GM23248 (cell line): ENCODE results near the gene CCM2. TPM values are rescaled to one million over a fixed set of nuclear protein-coding genes. Genes with fewer than 3 reads are reported as not detected.
"Not testable (repeated sequence)": the region's sequence is repeated elsewhere in the genome, so short reads cannot be mapped to it uniquely, and the experiment has no call there.

Source experiments
- DNase-seq: peaks from one replicate; pipeline ENCODE4 v3.0.0-alpha.2; 2015
- H2AFZ ChIP-seq: fragments of 200-600 bp; sonication (generic); 2 replicates; pipeline ENCODE4 v1.6.1; 2016; ENCODE audit warnings: antibody characterized with exemption
- H3F3A ChIP-seq: fragments of 200-600 bp; sonication (generic); 2 replicates; pipeline ENCODE4 v1.6.1; 2016; ENCODE audit warnings: mild to moderate bottlenecking, antibody characterized with exemption, mixed run types; ENCODE audit not compliant: insufficient read depth
- H3K27ac ChIP-seq: fragments of 200-600 bp; sonication (generic); 2 replicates; pipeline ENCODE4 v1.5.1; 2016; ENCODE audit warnings: mild to moderate bottlenecking
- H3K27me3 ChIP-seq: fragments of 200-600 bp; sonication (generic); replicated peaks from 2 replicates; pipeline ENCODE4 v1.6.1; 2016; ENCODE audit warnings: mild to moderate bottlenecking; ENCODE audit not compliant: insufficient read depth
- H3K36me3 ChIP-seq: fragments of 200-600 bp; sonication (generic); 2 replicates; pipeline ENCODE4 v1.6.1; 2016; ENCODE audit warnings: low read depth, mild to moderate bottlenecking
- H3K4me1 ChIP-seq: fragments of 200-600 bp; sonication (generic); 2 replicates; pipeline ENCODE4 v1.6.1; 2016; ENCODE audit warnings: mild to moderate bottlenecking; ENCODE audit not compliant: insufficient read depth
- H3K4me2 ChIP-seq: fragments of 200-600 bp; sonication (generic); one replicate; pipeline ENCODE4 v1.6.1; 2016; ENCODE audit warnings: mild to moderate bottlenecking; ENCODE audit not compliant: unreplicated experiment
- H3K4me3 ChIP-seq: fragments of 200-600 bp; sonication (generic); 2 replicates; pipeline ENCODE4 v1.5.1; 2016; ENCODE audit warnings: mild to moderate bottlenecking
- H3K79me2 ChIP-seq: fragments of 200-600 bp; sonication (generic); 2 replicates; pipeline ENCODE4 v1.6.1; 2016; ENCODE audit warnings: mild to moderate bottlenecking; ENCODE audit not compliant: insufficient read depth
- H3K9ac ChIP-seq: fragments of 200-600 bp; sonication (generic); 2 replicates; pipeline ENCODE4 v1.6.1; 2016; ENCODE audit warnings: mild to moderate bottlenecking
- H3K9me2 ChIP-seq: fragments of 200-600 bp; sonication (generic); 2 replicates; pipeline ENCODE4 v1.6.1; 2016; ENCODE audit warnings: mixed run types, mild to moderate bottlenecking, moderate library complexity; ENCODE audit not compliant: insufficient read depth
- H3K9me3 ChIP-seq: fragments of 200-600 bp; sonication (generic); one replicate; pipeline ENCODE4 v1.6.1; 2017; ENCODE audit warnings: low read depth
- H4K20me1 ChIP-seq: fragments of 200-600 bp; sonication (generic); 2 replicates; pipeline ENCODE4 v1.6.0; 2016; ENCODE audit not compliant: insufficient read depth
- EZH2 ChIP-seq: fragments of 200-600 bp; sonication (generic); IDR thresholded peaks from 2 replicates; pipeline ENCODE4 v1.6.1; 2018; ENCODE audit warnings: antibody characterized with exemption, mild to moderate bottlenecking; ENCODE audit not compliant: insufficient read depth, poor library complexity, severe bottlenecking
- EZH2phosphoT487 ChIP-seq: fragments of 200-600 bp; sonication (generic); IDR thresholded peaks from 2 replicates; pipeline ENCODE4 v1.6.1; 2018; ENCODE audit warnings: antibody characterized with exemption, moderate library complexity, mild to moderate bottlenecking, low read depth; ENCODE audit not compliant: insufficient read depth
- WGBS, 2 experiments: methylation state at CpG; one replicate each; pipeline ENCODE4 v1.1.6; 2015 to 2017; ENCODE audit warnings: low lambda C conversion rate in 2 of 2, low coverage in 1 of 2; ENCODE audit errors: missing lambda C conversion rate in 2 of 2; 5-methylcytosine and 5-hydroxymethylcytosine counted together
- in situ Hi-C: fragments of 300-500 bp; cut with MboI; formaldehyde crosslinking; loops from 2 replicates; pipeline ENCODE4 v1.15.0; 2020
- polyA plus RNA-seq: library from polyadenylated mRNA; unstranded; fragments of >200 nt; fragmentation: Nextera tagmentation; extraction: Ambion mirVana; gene quantifications from 2 replicates; pipeline ENCODE4 v1.2.1, GENCODE V29; 2016
- total RNA-seq: library from RNA; depleted of rRNA; stranded (reverse); fragments of >200 nt; shearing (Covaris generic); gene quantifications from 2 replicates; pipeline ENCODE4 v1.2.3, GENCODE V29; 2014

Gene CCM2
- total and polyA plus RNA-seq, 2 experiments from 2014 or later, result 63.8 to 69.3 TPM

DNA sequence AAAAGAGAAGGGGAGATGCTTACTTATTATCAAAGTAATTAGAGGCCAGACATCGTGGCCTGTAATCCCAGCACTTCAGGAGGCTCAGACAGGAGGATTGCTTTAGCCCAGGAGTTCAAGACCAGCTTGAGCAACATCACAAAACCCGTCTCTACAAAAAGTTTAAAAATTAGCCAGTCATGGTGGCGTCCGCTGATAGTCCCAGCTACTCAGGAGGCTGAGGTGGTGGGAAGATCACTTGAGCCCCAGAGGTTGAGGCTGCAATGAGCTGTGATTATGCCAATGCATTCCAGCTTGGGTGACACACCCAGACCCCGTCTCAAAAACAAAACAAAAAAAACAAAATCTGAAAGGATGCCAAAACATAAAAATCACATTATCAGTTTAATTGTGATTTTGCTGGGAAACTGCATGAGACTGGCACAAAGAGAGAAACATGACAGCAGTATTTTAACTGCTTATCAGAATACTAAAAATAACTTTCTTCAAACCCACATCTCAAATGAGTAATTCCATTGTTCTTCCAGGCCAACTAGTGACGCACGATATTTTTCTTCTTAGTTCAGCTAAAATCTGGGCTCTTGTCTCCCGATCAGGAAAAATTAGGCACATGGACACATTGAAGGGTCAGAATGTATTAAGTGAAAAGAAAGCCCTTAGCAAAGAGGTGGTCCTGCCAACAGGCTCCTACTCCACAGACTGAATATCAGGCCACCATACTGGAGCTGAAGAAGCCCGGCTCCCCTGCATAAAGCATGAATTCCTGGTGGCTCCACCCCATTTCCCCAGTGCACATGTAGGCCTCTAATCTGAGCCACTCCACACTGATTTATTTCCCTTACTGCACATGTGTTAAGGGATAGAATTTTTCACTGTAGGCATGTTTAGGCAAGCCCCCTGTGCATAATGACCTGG, 9.6 kb upstream of the CCM2 start:
- Histone ChIP-seq H4K20me1 (no peaks in the 10 kb centered on the region), H2AFZ (peak overlapping the region; percentile 73), H3F3A (peaks cover 38% of the 10 kb centered on the region), H3K36me3 (no peaks in the 10 kb centered on the region), H3K9ac (peak overlapping the region; percentile 55), H3K4me1 (peaks cover 27% of the 10 kb centered on the region), H3K9me3 (no peaks in the 10 kb centered on the region), H3K27ac (peak overlapping the region; percentile 89), H3K27me3 (no peaks in the 10 kb centered on the region), H3K4me3 (no peak overlapping the region), H3K9me2 (no peaks in the 10 kb centered on the region), H3K79me2 (peaks cover 9% of the 10 kb centered on the region), H3K4me2 (peak overlapping the region; percentile 35)
- in situ Hi-C loops, result no loop called here
- TF ChIP-seq EZH2phosphoT487, result no peak
- TF ChIP-seq EZH2, result no peak
- DNase-seq, result peak; percentile 87
- WGBS, 2 experiments, result 30 to 36% methylated on average over 9 of the region's 9 CpGs

DNA sequence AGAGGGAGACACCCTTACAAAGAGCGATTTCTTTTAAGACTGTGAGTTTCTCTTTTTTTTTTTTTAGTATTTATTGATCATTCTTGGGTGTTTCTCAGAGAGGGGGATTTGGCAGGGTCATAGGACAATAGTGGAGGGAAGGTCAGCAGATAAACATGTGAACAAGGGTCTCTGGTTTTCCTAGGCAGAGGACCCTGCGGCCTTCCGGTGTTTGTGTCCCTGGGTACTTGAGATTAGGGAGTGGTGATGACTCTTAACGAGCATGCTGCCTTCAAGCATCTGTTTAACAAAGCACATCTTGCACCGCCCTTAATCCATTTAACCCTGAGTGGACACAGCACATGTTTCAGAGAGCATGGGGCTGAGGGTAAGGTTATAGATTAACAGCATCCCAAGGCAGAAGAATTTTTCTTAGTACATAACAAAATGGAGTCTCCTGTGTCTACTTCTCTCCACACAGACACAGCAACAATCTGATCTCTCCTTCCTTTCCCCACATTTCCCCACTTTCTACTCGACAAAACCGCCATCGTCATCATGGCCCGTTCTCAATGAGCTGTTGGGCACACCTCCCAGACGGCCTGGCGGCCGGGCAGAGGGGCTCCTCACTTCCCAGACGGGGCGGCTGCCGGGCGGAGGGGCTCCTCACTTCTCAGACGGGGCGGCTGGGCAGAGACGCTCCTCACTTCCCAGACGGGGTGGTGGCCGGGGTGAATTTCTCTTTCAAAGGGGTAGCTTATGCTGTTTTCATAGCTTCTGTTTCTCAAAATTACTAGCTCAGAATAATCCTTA, 7.8 kb upstream of the CCM2 start:
- H4K20me1 ChIP-seq, H3K4me3 ChIP-seq, H3K36me3 ChIP-seq, in situ Hi-C loops, H2AFZ ChIP-seq, H3K4me2 ChIP-seq, H3K9ac ChIP-seq, H3K79me2 ChIP-seq, H3K9me3 ChIP-seq, H3K27ac ChIP-seq, H3K27me3 ChIP-seq, DNase-seq, H3K9me2 ChIP-seq: not testable (repeated sequence)
- H3F3A ChIP-seq, result peaks cover 31% of the 10 kb centered on the region
- WGBS, 2 experiments, result 84 to 85% methylated on average over 19 to 21 of the region's 21 CpGs
- peaks cover 25% of the 10 kb centered on the region for H3K4me1 ChIP-seq

DNA sequence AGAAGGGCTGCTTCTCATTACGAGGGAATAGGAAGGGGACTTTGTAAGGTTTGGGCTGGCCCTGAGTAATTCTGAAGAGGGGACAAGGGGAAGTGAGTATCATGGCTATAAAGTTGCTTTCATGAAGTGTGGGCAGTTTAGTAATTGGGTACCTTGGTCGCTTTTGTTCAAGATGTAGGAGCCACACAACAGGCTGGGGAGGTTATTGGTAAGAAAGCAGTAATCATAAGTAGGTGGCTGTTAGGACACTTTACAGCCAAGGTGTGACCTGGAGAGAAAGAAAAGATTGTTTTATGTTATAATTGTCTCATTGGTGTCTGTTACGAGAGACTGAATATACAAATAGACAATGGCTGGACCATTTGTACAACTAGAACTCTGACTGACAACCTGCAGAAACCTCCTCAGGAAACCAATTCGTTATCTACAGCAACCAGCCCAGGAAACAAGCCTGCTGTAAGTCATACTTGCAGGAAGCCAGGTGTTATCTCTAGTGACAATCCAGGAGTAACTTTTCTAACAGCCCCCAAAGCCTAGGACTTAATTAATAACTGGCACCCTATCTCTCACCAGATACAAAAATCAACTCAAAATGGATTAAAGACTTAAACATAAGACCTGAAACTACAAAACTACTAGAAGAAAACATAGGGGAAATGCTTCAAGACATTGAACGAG, 5.0 kb upstream of the CCM2 start:
- Histone ChIP-seq H4K20me1 (no peaks in the 10 kb centered on the region), H3F3A (peaks cover 21% of the 10 kb centered on the region), H3K4me1 (peaks cover 10% of the 10 kb centered on the region), H3K27me3 (no peaks in the 10 kb centered on the region), H3K27ac (no peak overlapping the region), H3K36me3 (no peaks in the 10 kb centered on the region), H3K4me3 (no peak overlapping the region), H3K9ac (no peak overlapping the region), H3K9me2 (no peaks in the 10 kb centered on the region), H3K9me3 (no peaks in the 10 kb centered on the region), H2AFZ (no peak overlapping the region), H3K79me2 (no peaks in the 10 kb centered on the region), H3K4me2 (no peak overlapping the region)
- WGBS, 2 experiments, result 80 to 81% methylated on average over 5 of the region's 5 CpGs
- no peak for DNase-seq
- TF ChIP-seq EZH2phosphoT487, result no peak
- no peak for TF ChIP-seq EZH2
- in situ Hi-C loops, result no loop called here

DNA sequence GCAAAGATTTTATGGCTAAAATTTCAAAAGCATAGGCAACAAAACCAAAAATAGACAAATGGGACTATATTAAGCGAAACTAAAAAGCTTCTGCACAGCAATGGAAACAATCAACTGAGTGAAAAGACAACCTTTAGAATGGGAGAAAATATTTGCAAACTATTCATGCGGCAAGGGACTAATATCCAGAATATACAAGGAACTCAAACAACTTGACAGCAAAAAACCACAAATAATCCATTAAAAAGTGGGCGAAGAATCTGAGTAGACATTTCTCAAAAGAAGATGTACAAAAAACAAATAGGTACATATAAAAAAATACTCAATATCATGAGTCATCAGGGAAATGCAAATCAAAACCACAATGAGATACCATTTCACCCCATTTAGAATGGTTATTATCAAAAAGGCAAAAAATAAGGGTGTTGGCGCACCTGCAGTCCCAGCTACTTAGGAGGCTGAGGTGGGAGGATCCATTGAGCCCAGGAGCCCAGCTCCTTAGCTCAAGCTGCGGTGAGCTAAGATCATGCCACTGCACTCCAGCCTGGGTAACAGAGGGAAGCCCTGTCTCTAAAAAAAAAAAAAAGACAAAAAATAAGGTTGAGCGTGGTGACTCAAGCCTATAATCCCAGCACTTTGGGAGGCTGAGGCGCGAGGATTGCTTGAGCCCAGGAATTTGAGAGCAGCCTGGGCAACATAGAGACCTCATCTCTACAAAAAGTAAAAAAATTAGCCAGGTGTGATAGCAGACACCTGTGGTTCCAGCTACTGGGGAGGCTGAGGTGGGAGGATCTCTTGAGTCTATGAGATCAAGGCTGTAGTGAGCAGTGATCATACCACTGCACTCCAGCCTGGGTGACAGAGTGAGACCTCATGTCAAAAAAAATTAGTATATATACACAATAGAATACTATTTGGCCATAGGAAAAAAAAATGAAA, 4.2 kb upstream of the CCM2 start:
- peaks cover 3% of the 10 kb centered on the region for H3K4me1 ChIP-seq
- H3K9ac ChIP-seq, result no peak overlapping the region
- WGBS, 2 experiments, result 94 to 97% methylated on average over 8 of the region's 8 CpGs
- in situ Hi-C loops, result no loop called here
- no peak for TF ChIP-seq EZH2
- TF ChIP-seq EZH2phosphoT487, result no peak
- H3K36me3 ChIP-seq, result no peaks in the 10 kb centered on the region
- H3K9me3 ChIP-seq, result no peaks in the 10 kb centered on the region
- peaks cover 5% of the 10 kb centered on the region for H3K79me2 ChIP-seq
- no peaks in the 10 kb centered on the region for H4K20me1 ChIP-seq
- no peak overlapping the region for H2AFZ ChIP-seq
- no peak overlapping the region for H3K27ac ChIP-seq
- no peaks in the 10 kb centered on the region for H3K9me2 ChIP-seq
- no peak for DNase-seq
- no peaks in the 10 kb centered on the region for H3K27me3 ChIP-seq
- H3K4me3 ChIP-seq, result no peak overlapping the region
- H3F3A ChIP-seq, result peaks cover 19% of the 10 kb centered on the region
- no peak overlapping the region for H3K4me2 ChIP-seq
